Stimulated activated CD8-positive, alpha-beta memory T cell treated with anti-CD3 and anti-CD28 coated beads, Interleukin-15, amount 100 ng/mL, for 4 hours (primary cell): Measurements from ENCODE around the gene CLK2.
"Not testable (repeated sequence)": the region's sequence is repeated elsewhere in the genome, so short reads cannot be mapped to it uniquely, and the experiment has no call there.

Source experiments
- DNase-seq, 2 donors: peaks; one replicate each; pipeline ENCODE4 v3.0.0-alpha.2; 2020; ENCODE audit warnings: low read depth in 2 of 2

The CLK2 gene

GRCh38 chr1:155241841-155242264 is 31.5 kb downstream of the CLK2 start:
- no peak for DNase-seq

GRCh38 chr1:155241069-155241679 is 32.1 kb downstream of the CLK2 start:
- DNase-seq, result peak in 1 of 2 donors; percentile 52

- DNase-seq, result no peak
Observed at GRCh38 chr1:155236451-155236850, 36.9 kb downstream of the CLK2 start.

- DNase-seq, result not testable (repeated sequence)
Observed at GRCh38 chr1:155235375-155235774, 37.9 kb downstream of the CLK2 start.

GRCh38 chr1:155233502-155233901 is 39.8 kb downstream of the CLK2 start:
- DNase-seq, result not testable (repeated sequence)

GRCh38 chr1:155232001-155232978 is 41.0 kb downstream of the CLK2 start:
- not testable (repeated sequence) for DNase-seq

GRCh38 chr1:155231302-155231701 is 42.0 kb downstream of the CLK2 start:
- DNase-seq, result not testable (repeated sequence)

- no peak for DNase-seq
Observed at GRCh38 chr1:155228096-155228427, 45.2 kb downstream of the CLK2 start.

- peak; percentile 98 to 100 for DNase-seq
Observed at GRCh38 chr1:155227261-155228095, 45.8 kb downstream of the CLK2 start.

- DNase-seq, result no peak
Observed at GRCh38 chr1:155226910-155227260, 46.4 kb downstream of the CLK2 start.

GRCh38 chr1:155226188-155226909 is 47.0 kb downstream of the CLK2 start:
- DNase-seq, result peak; percentile 71 to 79

GRCh38 chr1:155225404-155225759 is 47.9 kb downstream of the CLK2 start:
- not testable (repeated sequence) for DNase-seq

GRCh38 chr1:155223047-155223446 is 50.3 kb downstream of the CLK2 start:
- no peak for DNase-seq

GRCh38 chr1:155220211-155220965 is 52.9 kb downstream of the CLK2 start:
- not testable (repeated sequence) for DNase-seq

- DNase-seq, result no peak
Observed at GRCh38 chr1:155219592-155220031, 53.7 kb downstream of the CLK2 start.

GRCh38 chr1:155218854-155219591 is 54.3 kb downstream of the CLK2 start:
- DNase-seq, result no peak

GRCh38 chr1:155214702-155215101 is 58.6 kb downstream of the CLK2 start:
- DNase-seq, result not testable (repeated sequence)
